Trophoblast cell (in vitro differentiated cells and primary cell): ENCODE data around the gene HDAC7.

ENCODE experiments used
- DNase-seq, 2 donors: peaks; one replicate each; pipeline ENCODE4 v3.0.0-alpha.2; 2016
- H2AFZ ChIP-seq: 2 replicates; pipeline ENCODE4 v1.6.1; 2013; ENCODE audit warnings: low read length, moderate library complexity, mild to moderate bottlenecking; ENCODE audit not compliant: insufficient read depth, poor library complexity
- H2AK5ac ChIP-seq: 2 replicates; pipeline ENCODE4 v1.6.1; 2013; ENCODE audit warnings: mild to moderate bottlenecking, low read length
- H2BK120ac ChIP-seq: 2 replicates; pipeline ENCODE4 v1.6.1; 2013; ENCODE audit warnings: low read length, mild to moderate bottlenecking, moderate library complexity; ENCODE audit not compliant: insufficient read depth, poor library complexity
- H2BK12ac ChIP-seq: 2 replicates; pipeline ENCODE4 v1.6.1; 2013; ENCODE audit warnings: mild to moderate bottlenecking, low read length, moderate library complexity
- H2BK5ac ChIP-seq: 2 replicates; pipeline ENCODE4 v1.6.1; 2013; ENCODE audit warnings: low read length, low read depth, moderate library complexity, mild to moderate bottlenecking; ENCODE audit not compliant: poor library complexity
- H3K14ac ChIP-seq: 2 replicates; pipeline ENCODE4 v1.6.1; 2013; ENCODE audit warnings: mild to moderate bottlenecking, low read length
- H3K18ac ChIP-seq: 2 replicates; pipeline ENCODE4 v1.6.1; 2013; ENCODE audit warnings: mild to moderate bottlenecking, low read length
- H3K23ac ChIP-seq: 2 replicates; pipeline ENCODE4 v1.6.1; 2013; ENCODE audit warnings: low read length
- H3K27ac ChIP-seq: 2 replicates; pipeline ENCODE4 v1.5.1; 2013; ENCODE audit warnings: low read depth, mild to moderate bottlenecking, inconsistent platforms, low read length, moderate library complexity
- H3K27me3 ChIP-seq: 2 replicates; pipeline ENCODE4 v1.6.1; 2013; ENCODE audit warnings: inconsistent platforms, mild to moderate bottlenecking, low read length, moderate library complexity; ENCODE audit not compliant: insufficient read depth
- H3K36me3 ChIP-seq, 2 experiments: 1 replicate in 1 of 2; 2 replicates in 1 of 2; pipeline ENCODE4 v1.6.1; 2013; ENCODE audit warnings: low read length in 2 of 2, mild to moderate bottlenecking in 2 of 2, moderate library complexity in 1 of 2; ENCODE audit not compliant: insufficient read depth in 2 of 2, control insufficient read depth in 1 of 2
- H3K4ac ChIP-seq: 2 replicates; pipeline ENCODE4 v1.6.1; 2013; ENCODE audit warnings: low read depth, mild to moderate bottlenecking, low read length, moderate library complexity
- H3K4me1 ChIP-seq, 2 experiments: 1 replicate in 1 of 2; 2 replicates in 1 of 2; pipeline ENCODE4 v1.6.1; 2013; ENCODE audit warnings: low read length in 2 of 2, mild to moderate bottlenecking in 2 of 2, moderate library complexity in 1 of 2; ENCODE audit not compliant: insufficient read depth in 2 of 2, control insufficient read depth in 1 of 2
- H3K4me2 ChIP-seq: 2 replicates; pipeline ENCODE4 v1.6.1; 2013; ENCODE audit warnings: inconsistent platforms, mild to moderate bottlenecking, low read length, moderate library complexity
- H3K4me3 ChIP-seq: 2 replicates; pipeline ENCODE4 v1.5.1; 2013; ENCODE audit warnings: mild to moderate bottlenecking, low read depth, low read length, inconsistent platforms
- H3K79me1 ChIP-seq: one replicate; pipeline ENCODE4 v1.6.1; 2013; ENCODE audit warnings: low read length
- H3K79me2 ChIP-seq: 2 replicates; pipeline ENCODE4 v1.6.1; 2013; ENCODE audit warnings: low read length, mild to moderate bottlenecking; ENCODE audit not compliant: control insufficient read depth, insufficient read depth, poor library complexity
- H3K9ac ChIP-seq: 2 replicates; pipeline ENCODE4 v1.6.1; 2013; ENCODE audit warnings: mild to moderate bottlenecking, low read length
- H3K9me3 ChIP-seq: 2 replicates; pipeline ENCODE4 v1.6.1; 2013; ENCODE audit warnings: low read depth, mild to moderate bottlenecking, control low read depth, inconsistent platforms, low read length; ENCODE audit not compliant: insufficient read depth
- H4K12ac ChIP-seq: 2 replicates; pipeline ENCODE4 v1.6.1; 2013; ENCODE audit warnings: low read depth, mild to moderate bottlenecking, low read length, moderate library complexity
- H4K8ac ChIP-seq: 2 replicates; pipeline ENCODE4 v1.6.1; 2013; ENCODE audit warnings: low read depth, mild to moderate bottlenecking, low read length, moderate library complexity
- H4K91ac ChIP-seq: one replicate; pipeline ENCODE4 v1.6.1; 2013; ENCODE audit warnings: low read depth, mild to moderate bottlenecking, low read length, moderate library complexity
- WGBS: extraction: QIAGEN DNeasy Blood & Tissue Kit; methylation state at CpG from one replicate; pipeline ENCODE4 v1.1.7; 2013; ENCODE audit warnings: missing lambda C conversion rate; ENCODE audit not compliant: insufficient read length, insufficient coverage; ENCODE audit errors: extremely low coverage; 5-methylcytosine and 5-hydroxymethylcytosine counted together

HDAC7 gene

DNA sequence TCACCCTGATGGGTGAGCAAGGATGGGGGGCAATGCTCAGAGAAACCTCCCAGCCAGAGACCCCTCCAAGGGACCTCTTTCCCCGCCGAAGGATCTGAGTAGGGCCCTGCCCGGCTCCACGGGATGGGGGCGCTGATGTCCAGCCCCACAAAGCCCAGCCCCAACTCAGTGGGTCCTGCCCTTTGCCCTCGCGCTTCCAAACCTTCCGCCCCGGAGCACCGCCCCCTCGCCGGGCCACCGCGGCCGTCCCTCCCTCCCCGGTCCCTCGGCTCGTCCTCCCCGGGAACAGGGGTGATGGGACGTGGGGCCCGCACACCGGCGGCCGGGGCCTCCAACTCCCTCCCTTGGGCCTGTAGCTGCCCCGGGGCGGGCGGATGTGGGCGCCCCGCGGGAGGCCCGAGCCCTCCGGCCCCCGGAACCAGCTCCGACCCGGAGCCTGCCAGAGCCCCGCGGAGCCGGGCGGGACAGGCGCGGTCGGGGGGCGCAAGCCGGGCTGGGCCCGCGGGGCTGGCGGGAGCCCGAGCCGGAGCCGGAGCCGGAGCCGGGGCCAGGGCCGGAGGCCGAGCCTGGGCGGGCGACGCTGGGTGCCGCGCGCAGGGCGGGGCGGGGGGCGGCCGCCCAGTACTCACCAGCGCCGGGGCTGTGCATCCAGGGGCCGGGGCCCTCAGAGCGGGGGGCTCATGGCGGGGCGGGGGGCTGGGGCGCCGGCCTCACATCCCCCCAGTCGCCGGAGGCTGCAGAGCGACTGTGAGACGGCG, 386 bp downstream of the HDAC7 start:
- Histone ChIP-seq H4K12ac (peak overlapping the region; percentile 79), H3K4me3 (peak overlapping the region; percentile 84), H2BK12ac (peak overlapping the region; percentile 58), H3K27ac (peak overlapping the region; percentile 99), H3K79me1 (peaks cover 39% of the 10 kb centered on the region), H3K9me3 (no peaks in the 10 kb centered on the region), H3K36me3 (peaks cover 8% of the 10 kb centered on the region in 2 experiments), H3K27me3 (no peaks in the 10 kb centered on the region), H3K4me2 (peak overlapping the region; percentile 95), H2BK5ac (peak overlapping the region; percentile 92), H4K8ac (peak overlapping the region; percentile 86), H4K91ac (peak overlapping the region; percentile 98), H2AK5ac (peak overlapping the region; percentile 66), H3K9ac (peak overlapping the region; percentile 90), H3K23ac (no peak overlapping the region), H3K4ac (peak overlapping the region; percentile 54), H2BK120ac (peak overlapping the region; percentile 93), H3K18ac (peak overlapping the region; percentile 77), H3K14ac (peak overlapping the region; percentile 84), H2AFZ (peak overlapping the region; percentile 50), H3K79me2 (peaks cover 44% of the 10 kb centered on the region), H3K4me1 (peaks cover 36 to 51% of the 10 kb centered on the region in 2 experiments)
- peak in 1 of 2 donors; percentile 42 for DNase-seq
- WGBS: no CpG with 5 or more reads among the region's 77 CpGs

DNA sequence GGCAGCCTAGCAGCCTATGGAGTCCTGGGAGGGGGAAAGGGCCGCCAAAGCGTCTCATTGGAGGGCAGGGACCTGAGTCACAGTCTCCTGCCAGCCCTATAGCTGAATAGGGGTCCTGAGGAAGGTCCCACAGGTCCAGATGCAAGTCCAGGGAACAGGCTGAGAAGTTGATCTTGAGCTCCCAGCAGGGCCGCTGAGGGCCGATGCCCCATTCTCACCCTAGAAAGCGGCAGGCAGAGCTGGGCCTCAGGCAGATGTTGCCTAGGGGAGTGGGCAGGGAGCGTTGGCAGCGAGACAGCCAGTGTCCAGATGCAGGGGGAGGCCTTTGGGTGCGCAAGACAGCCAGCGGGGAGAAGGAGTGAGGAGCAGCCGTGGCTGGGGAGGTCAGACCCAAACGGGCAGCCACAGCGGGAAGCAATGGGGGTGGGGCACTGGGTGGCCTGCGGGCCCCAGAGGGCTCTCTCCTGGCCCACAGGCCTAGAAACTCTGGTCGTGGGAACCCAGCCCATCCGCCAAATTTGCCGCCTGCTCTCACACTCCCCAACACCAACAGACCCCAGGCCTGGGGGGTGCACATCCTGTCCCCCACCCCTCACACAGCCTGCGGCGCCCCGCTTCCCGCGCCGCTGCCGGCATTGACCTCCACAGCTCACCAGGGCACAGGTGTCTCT, 1.1 kb downstream of the HDAC7 start:
- Histone ChIP-seq H3K79me1 (peaks cover 40% of the 10 kb centered on the region), H3K23ac (no peak overlapping the region), H4K12ac (peak overlapping the region; percentile 8)

DNA sequence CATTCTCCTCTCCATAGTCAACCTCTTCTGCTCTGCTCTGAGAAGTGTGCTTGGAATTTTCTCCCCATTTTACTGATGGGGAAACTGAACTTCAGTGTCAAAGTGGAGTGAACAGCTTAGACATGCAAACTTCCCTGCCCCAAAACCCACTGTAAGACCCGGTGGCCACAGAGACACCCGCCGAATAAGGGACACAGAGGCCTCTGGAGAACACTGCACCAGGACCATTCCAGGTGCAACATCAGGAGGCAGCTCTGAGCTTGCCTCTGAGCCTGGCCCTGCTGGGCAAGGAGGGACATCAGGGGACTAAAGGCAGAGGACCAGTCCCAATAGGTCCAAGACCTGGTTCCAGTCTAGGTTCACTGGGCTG, 1.7 kb downstream of the HDAC7 start:
- H3K14ac ChIP-seq: no peak overlapping the region
- H3K9ac ChIP-seq: no peak overlapping the region
- H3K9me3 ChIP-seq: no peaks in the 10 kb centered on the region
- no peaks in the 10 kb centered on the region for H3K27me3 ChIP-seq
- peaks cover 46% of the 10 kb centered on the region for H3K79me1 ChIP-seq
- peaks cover 11 to 14% of the 10 kb centered on the region in 2 experiments for H3K36me3 ChIP-seq
- no peak overlapping the region for H2AFZ ChIP-seq
- H4K8ac ChIP-seq: no peak overlapping the region
- H2BK5ac ChIP-seq: no peak overlapping the region
- peak overlapping the region; percentile 54 for H3K4ac ChIP-seq
- H2BK12ac ChIP-seq: no peak overlapping the region
- H2BK120ac ChIP-seq: no peak overlapping the region
- no peak overlapping the region for H3K23ac ChIP-seq
- WGBS: no CpG with 5 or more reads among the region's 3 CpGs
- no peak overlapping the region for H4K91ac ChIP-seq
- H3K18ac ChIP-seq: peak overlapping the region; percentile 13
- peaks cover 51% of the 10 kb centered on the region for H3K79me2 ChIP-seq
- no peak overlapping the region for H2AK5ac ChIP-seq
- no peak overlapping the region for H4K12ac ChIP-seq
- H3K27ac ChIP-seq: no peak overlapping the region
- no peak for DNase-seq
- H3K4me3 ChIP-seq: no peak overlapping the region
- peaks cover 48 to 64% of the 10 kb centered on the region in 2 experiments for H3K4me1 ChIP-seq
- peak overlapping the region; percentile 95 for H3K4me2 ChIP-seq

More for the DNA sequence above, 1.1 kb downstream of the HDAC7 start:
- Histone ChIP-seq H3K18ac (peak overlapping the region; percentile 77), H2BK12ac (peak overlapping the region; percentile 58), H3K4ac (peak overlapping the region; percentile 54), H3K79me2 (peaks cover 50% of the 10 kb centered on the region), H3K27me3 (no peaks in the 10 kb centered on the region), H3K14ac (peak overlapping the region; percentile 84), H3K9ac (peak overlapping the region; percentile 90), H3K9me3 (no peaks in the 10 kb centered on the region), H3K4me1 (peaks cover 43 to 58% of the 10 kb centered on the region in 2 experiments), H2AFZ (no peak overlapping the region), H3K36me3 (peaks cover 11 to 14% of the 10 kb centered on the region in 2 experiments), H2AK5ac (peak overlapping the region; percentile 66), H2BK120ac (peak overlapping the region; percentile 93), H3K4me3 (peak overlapping the region; percentile 84), H4K91ac (peak overlapping the region; percentile 98), H3K4me2 (peak overlapping the region; percentile 95), H2BK5ac (peak overlapping the region; percentile 92), H3K27ac (peak overlapping the region; percentile 99), H4K8ac (peak overlapping the region; percentile 86)
- no peak for DNase-seq
- no CpG with 5 or more reads among the region's 23 CpGs for WGBS

DNA sequence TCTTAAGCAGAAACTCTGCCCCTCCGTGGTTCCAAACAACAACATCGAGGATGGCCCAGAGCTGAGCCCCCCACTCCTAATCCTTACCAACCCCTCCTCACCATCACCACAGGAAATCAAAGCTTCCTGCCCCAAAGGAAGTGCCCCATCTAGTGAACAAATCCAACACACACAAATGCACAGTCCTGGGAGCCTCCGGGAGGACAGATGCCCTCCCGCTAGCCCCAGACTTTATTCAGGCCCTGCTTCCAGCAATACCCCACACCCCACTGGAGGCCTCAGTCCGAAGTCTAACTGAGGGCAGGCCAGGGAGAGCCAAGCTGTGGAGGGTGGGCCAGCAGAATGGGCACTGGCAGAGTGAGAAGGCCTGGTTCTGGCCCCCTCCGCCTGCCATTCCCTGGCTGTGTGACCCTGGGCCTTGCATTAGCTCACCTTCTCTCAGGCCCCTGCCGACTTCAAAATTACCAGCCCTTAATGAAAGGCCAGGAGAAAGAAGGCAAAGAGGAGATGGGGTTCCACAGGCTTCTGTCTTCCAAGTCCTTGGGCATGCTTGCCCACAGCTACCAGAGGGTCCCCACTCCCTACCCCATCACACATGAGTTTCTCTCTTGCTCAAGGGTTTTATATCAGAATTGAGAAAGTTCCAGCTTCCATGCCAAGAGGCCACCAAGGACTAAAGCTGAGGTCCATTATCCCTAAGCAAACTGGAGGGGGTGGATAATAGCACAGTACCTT, 2.3 kb downstream of the HDAC7 start:
- H2AFZ ChIP-seq: no peak overlapping the region
- no peak overlapping the region for H3K9ac ChIP-seq
- peaks cover 46% of the 10 kb centered on the region for H3K79me1 ChIP-seq
- H3K14ac ChIP-seq: peak overlapping the region; percentile 74
- H2BK120ac ChIP-seq: peak overlapping the region; percentile 29
- H2BK5ac ChIP-seq: no peak overlapping the region
- peak overlapping the region; percentile 86 for H2AK5ac ChIP-seq
- no peak for DNase-seq
- H4K8ac ChIP-seq: no peak overlapping the region
- peak overlapping the region; percentile 40 for H4K91ac ChIP-seq
- H3K18ac ChIP-seq: peak overlapping the region; percentile 60
- WGBS: no CpG with 5 or more reads among the region's 7 CpGs
- no peaks in the 10 kb centered on the region for H3K9me3 ChIP-seq
- peak overlapping the region; percentile 52 for H3K27ac ChIP-seq
- H3K23ac ChIP-seq: no peak overlapping the region
- H3K4ac ChIP-seq: peak overlapping the region; percentile 75
- H3K79me2 ChIP-seq: peaks cover 54% of the 10 kb centered on the region
- H3K4me1 ChIP-seq: peaks cover 48 to 64% of the 10 kb centered on the region in 2 experiments
- no peak overlapping the region for H4K12ac ChIP-seq
- peak overlapping the region; percentile 95 for H3K4me2 ChIP-seq
- H3K36me3 ChIP-seq: peaks cover 11 to 14% of the 10 kb centered on the region in 2 experiments
- H3K4me3 ChIP-seq: no peak overlapping the region
- no peaks in the 10 kb centered on the region for H3K27me3 ChIP-seq
- H2BK12ac ChIP-seq: no peak overlapping the region
